Sigmoid colon (tissue), 3 donors: Measurements from ENCODE around the gene TBC1D22A.

Experiments used
- POLR2A ChIP-seq, 2 donors: fragments of 450-650 bp; IDR thresholded peaks; one replicate each; pipeline ENCODE4 v1.6.1; 2016; ENCODE audit warnings: antibody characterized with exemption in 2 of 2, mild to moderate bottlenecking in 2 of 2, moderate library complexity in 2 of 2
- TF ChIP-seq, protein P1 (sequence below), 4 experiments: fragments of 450-650 bp in 3 of 4; fragments of 200-600 bp in 1 of 4; IDR thresholded peaks; one replicate each; pipeline ENCODE4 v1.5.1; 2016 to 2019; ENCODE audit warnings: antibody characterized with exemption in 4 of 4, mild to moderate bottlenecking in 3 of 4, moderate library complexity in 2 of 4

DNA sequence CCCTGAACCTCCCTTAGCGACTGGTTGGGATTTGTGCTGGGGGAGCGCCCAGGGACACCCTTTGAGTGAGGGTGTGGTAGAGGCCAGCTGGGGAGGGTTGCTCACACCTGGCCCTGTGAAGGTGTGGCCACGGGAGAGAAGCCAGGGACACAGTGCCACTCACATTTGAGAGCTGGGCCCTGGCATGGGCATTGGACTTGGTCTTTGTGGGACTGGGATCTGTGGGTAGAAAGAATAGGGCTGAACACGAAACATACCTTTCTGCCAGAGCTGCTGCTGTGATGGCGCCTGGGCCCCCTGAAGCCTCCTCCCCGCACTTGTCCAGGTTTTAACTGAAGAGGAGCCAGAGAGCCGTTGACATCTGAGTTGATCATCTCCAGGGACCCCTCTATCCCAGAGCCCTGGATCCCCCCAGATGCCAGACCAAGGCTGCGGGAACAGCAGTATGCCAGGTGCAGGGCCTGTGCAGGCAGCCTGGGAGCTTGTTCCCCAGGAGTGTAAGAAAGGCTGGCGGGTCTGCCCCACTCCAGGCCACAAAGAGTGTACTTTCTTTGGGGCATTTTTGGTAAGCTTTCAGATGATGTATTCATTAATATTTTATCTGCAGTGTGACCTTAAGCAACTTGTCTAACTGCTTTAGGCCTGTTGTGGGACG is 284.1 kb downstream of the TBC1D22A start:
- no peak for TF ChIP-seq POLR2A (IDR thresholded peaks at IDR 0.05)
- TF ChIP-seq, protein P1, sequence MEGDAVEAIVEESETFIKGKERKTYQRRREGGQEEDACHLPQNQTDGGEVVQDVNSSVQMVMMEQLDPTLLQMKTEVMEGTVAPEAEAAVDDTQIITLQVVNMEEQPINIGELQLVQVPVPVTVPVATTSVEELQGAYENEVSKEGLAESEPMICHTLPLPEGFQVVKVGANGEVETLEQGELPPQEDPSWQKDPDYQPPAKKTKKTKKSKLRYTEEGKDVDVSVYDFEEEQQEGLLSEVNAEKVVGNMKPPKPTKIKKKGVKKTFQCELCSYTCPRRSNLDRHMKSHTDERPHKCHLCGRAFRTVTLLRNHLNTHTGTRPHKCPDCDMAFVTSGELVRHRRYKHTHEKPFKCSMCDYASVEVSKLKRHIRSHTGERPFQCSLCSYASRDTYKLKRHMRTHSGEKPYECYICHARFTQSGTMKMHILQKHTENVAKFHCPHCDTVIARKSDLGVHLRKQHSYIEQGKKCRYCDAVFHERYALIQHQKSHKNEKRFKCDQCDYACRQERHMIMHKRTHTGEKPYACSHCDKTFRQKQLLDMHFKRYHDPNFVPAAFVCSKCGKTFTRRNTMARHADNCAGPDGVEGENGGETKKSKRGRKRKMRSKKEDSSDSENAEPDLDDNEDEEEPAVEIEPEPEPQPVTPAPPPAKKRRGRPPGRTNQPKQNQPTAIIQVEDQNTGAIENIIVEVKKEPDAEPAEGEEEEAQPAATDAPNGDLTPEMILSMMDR (IDR thresholded peaks at IDR 0.05): no peak
